Measurements from ENCODE around the gene TNPO3.

GRCh38 chr7:129089521-129090212 lies 34.8 kb upstream of the TNPO3 start:
- TF ChIP-seq CTCF (IDR thresholded peaks at IDR 0.05; ENCODE audit: insufficient read depth, low read length, poor library complexity, severe bottlenecking) (no peak), EZH2phosphoT487 (conservative IDR thresholded peaks at IDR 0.05; ENCODE audit: low read length) (no peak)
